ENCODE data around the gene ZIC2.
"Not testable (repeated sequence)": the region's sequence is repeated elsewhere in the genome, so short reads cannot be mapped to it uniquely, and the experiment has no call there.

DNA sequence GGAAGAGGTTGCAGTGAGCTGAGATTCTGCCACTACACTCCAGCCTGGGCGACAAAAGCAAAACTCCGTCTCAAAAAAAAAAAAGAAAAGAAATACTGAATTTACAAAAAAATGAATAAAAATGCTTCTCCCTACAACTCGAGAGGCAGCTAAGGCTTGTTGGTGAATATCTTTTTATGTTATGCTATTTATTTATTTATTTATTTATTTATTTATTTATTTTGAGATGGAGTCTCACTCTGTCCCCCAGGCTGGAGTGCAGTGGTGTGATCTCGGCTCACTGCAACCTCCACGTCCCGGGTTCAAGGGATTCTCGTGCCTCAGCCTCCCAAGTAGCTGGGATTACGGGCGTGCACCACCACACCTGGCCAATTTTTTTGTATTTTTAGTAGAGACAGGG, 51.1 kb downstream of the ZIC2 start:
- TF ChIP-seq, protein P1, sequence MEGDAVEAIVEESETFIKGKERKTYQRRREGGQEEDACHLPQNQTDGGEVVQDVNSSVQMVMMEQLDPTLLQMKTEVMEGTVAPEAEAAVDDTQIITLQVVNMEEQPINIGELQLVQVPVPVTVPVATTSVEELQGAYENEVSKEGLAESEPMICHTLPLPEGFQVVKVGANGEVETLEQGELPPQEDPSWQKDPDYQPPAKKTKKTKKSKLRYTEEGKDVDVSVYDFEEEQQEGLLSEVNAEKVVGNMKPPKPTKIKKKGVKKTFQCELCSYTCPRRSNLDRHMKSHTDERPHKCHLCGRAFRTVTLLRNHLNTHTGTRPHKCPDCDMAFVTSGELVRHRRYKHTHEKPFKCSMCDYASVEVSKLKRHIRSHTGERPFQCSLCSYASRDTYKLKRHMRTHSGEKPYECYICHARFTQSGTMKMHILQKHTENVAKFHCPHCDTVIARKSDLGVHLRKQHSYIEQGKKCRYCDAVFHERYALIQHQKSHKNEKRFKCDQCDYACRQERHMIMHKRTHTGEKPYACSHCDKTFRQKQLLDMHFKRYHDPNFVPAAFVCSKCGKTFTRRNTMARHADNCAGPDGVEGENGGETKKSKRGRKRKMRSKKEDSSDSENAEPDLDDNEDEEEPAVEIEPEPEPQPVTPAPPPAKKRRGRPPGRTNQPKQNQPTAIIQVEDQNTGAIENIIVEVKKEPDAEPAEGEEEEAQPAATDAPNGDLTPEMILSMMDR (IDR thresholded peaks at IDR 0.05): not testable (repeated sequence)
- TF ChIP-seq POLR2A (IDR thresholded peaks at IDR 0.05): not testable (repeated sequence)

All from prostate gland (tissue), 2 donors.